ENCODE measurements around the gene RAX2. TPM values are rescaled to one million over a fixed set of nuclear protein-coding genes. Genes with fewer than 3 reads are reported as not detected.

The RAX2 gene
- total and polyA plus RNA-seq, 2 donors (not counting 1 experiment from before 2014, with no cell fraction given) = not detected

GRCh38 chr19:3740431-3740830 lies 31.6 kb downstream of the RAX2 start:
- no peak for TF ChIP-seq EZH2 (IDR thresholded peaks at IDR 0.05; ENCODE audit: low read length, missing control alignments)
- TF ChIP-seq, protein P1, sequence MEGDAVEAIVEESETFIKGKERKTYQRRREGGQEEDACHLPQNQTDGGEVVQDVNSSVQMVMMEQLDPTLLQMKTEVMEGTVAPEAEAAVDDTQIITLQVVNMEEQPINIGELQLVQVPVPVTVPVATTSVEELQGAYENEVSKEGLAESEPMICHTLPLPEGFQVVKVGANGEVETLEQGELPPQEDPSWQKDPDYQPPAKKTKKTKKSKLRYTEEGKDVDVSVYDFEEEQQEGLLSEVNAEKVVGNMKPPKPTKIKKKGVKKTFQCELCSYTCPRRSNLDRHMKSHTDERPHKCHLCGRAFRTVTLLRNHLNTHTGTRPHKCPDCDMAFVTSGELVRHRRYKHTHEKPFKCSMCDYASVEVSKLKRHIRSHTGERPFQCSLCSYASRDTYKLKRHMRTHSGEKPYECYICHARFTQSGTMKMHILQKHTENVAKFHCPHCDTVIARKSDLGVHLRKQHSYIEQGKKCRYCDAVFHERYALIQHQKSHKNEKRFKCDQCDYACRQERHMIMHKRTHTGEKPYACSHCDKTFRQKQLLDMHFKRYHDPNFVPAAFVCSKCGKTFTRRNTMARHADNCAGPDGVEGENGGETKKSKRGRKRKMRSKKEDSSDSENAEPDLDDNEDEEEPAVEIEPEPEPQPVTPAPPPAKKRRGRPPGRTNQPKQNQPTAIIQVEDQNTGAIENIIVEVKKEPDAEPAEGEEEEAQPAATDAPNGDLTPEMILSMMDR (conservative IDR thresholded peaks at IDR 0.05 in 1 of 2, IDR thresholded peaks at IDR 0.05 in 1 of 2; ENCODE audit: low read depth in 1 of 2, low read length in 2 of 2) = no peak
- no peak overlapping the region for H3K27ac ChIP-seq (ENCODE audit: insufficient read depth, low read length)
- no peak overlapping the region for H2AFZ ChIP-seq (ENCODE audit: low read length)
- no peaks in the 10 kb centered on the region for H4K20me1 ChIP-seq (ENCODE audit: control insufficient read depth, extremely low read depth, insufficient read depth, low read length)
- no peaks in the 10 kb centered on the region for H3K9me3 ChIP-seq (ENCODE audit: control insufficient read depth, insufficient read depth, low read depth, low read length)
- H3K36me3 ChIP-seq (ENCODE audit: control insufficient read depth, insufficient read depth, low read length) = no peaks in the 10 kb centered on the region
- DNase-seq (ENCODE audit: low read depth in 2 of 2) = no peak
- no peaks in the 10 kb centered on the region for H3K4me1 ChIP-seq (ENCODE audit: control insufficient read depth, extremely low read depth, insufficient read depth, low read length)
- H3K9ac ChIP-seq (ENCODE audit: insufficient read depth, low read length) = no peak overlapping the region
- H3K4me2 ChIP-seq (ENCODE audit: extremely low read depth, insufficient read depth, low read length) = no peak overlapping the region
- no peaks in the 10 kb centered on the region for H3K79me2 ChIP-seq (ENCODE audit: control insufficient read depth, insufficient read depth, low read length)
- H3K4me3 ChIP-seq (replicated peaks in 1 of 4; ENCODE audit: control extremely low read depth in 1 of 4, insufficient read depth in 1 of 4, low read depth in 3 of 4, low read length in 4 of 4) = no peak overlapping the region
- no peaks in the 10 kb centered on the region for H3K27me3 ChIP-seq (ENCODE audit: control insufficient read depth, insufficient read depth, low read length)

DNA sequence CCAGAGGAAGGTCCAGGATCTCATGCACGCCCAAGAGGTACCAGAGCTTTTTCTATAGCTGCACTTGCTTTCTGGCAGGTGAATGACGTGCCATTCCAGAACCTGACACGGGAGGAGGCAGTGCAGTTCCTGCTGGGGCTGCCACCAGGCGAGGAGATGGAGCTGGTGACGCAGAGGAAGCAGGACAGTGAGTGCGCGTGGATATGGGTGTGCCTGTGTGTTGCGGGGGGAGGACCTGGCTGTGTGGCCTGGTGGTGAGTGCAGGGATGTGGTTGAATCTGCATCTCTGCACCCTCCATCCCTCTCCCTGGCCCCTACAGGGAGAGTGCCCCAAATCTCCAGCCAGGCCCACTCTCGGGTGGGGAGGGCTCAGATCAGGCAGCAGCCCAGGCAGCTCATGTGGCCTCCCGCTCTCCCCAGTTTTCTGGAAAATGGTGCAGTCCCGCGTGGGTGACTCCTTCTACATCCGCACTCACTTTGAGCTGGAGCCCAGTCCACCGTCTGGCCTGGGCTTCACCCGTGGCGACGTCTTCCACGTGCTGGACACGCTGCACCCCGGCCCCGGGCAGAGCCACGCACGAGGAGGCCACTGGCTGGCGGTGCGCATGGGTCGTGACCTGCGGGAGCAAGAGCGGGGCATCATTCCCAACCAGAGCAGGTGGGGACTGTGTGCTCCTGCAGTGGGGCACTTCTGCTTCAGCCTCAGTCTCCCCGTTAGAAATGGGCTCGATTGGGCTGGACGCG lies 33.4 kb downstream of the RAX2 start:
- Histone ChIP-seq H4K20me1 (ENCODE audit: control insufficient read depth, extremely low read depth, insufficient read depth, low read length) (no peaks in the 10 kb centered on the region), H3K27me3 (ENCODE audit: control insufficient read depth, insufficient read depth, low read length) (no peaks in the 10 kb centered on the region), H3K4me1 (ENCODE audit: control insufficient read depth, extremely low read depth, insufficient read depth, low read length) (no peaks in the 10 kb centered on the region), H3K4me3 (replicated peaks in 1 of 4; ENCODE audit: control extremely low read depth in 1 of 4, insufficient read depth in 1 of 4, low read depth in 3 of 4, low read length in 4 of 4) (no peak overlapping the region), H2AFZ (ENCODE audit: low read length) (no peak overlapping the region), H3K9me3 (ENCODE audit: control insufficient read depth, insufficient read depth, low read depth, low read length) (no peaks in the 10 kb centered on the region), H3K9ac (ENCODE audit: insufficient read depth, low read length) (no peak overlapping the region), H3K36me3 (ENCODE audit: control insufficient read depth, insufficient read depth, low read length) (no peaks in the 10 kb centered on the region), H3K79me2 (ENCODE audit: control insufficient read depth, insufficient read depth, low read length) (no peaks in the 10 kb centered on the region), H3K27ac (ENCODE audit: insufficient read depth, low read length) (no peak overlapping the region), H3K4me2 (ENCODE audit: extremely low read depth, insufficient read depth, low read length) (no peak overlapping the region)
- TF ChIP-seq, protein P1 (conservative IDR thresholded peaks at IDR 0.05 in 1 of 2, IDR thresholded peaks at IDR 0.05 in 1 of 2; ENCODE audit: low read depth in 1 of 2, low read length in 2 of 2) = no peak
- TF ChIP-seq EZH2 (IDR thresholded peaks at IDR 0.05; ENCODE audit: low read length, missing control alignments) = no peak
- DNase-seq (ENCODE audit: low read depth in 2 of 2) = no peak

DNA sequence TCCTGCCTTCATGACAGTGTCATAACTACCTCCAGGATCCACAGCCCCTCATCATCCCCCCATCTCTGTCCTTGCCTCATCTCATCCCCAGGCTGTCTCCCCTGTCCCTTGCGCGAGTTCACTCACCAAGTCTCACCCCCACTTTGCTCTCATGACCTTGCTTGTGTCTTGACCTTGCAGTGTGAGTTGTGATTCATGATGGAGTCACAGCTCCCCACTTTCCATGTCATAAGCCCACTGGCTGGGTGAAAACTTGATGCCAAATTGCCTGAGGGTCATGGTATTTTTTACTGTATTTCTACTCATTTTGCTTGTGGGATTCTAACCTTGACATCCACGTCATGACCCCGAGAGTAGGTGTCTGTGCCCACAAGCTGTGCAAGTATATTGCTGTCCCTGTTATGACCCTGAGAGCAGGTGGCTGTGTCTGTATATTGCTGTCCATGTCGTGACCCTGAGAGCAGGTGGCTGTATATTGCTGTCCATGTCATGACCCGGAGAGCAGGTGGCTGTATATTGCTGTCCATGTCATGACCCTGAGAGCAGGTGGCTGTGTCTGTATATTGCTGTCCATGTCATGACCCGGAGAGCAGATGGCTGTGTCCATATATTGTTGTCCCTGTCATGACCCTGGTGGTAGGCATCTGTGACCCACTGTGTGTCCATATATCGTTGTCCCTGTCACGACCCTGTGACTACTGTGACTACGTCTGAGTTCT lies 34.4 kb downstream of the RAX2 start:
- Histone ChIP-seq H3K27ac (ENCODE audit: insufficient read depth, low read length) (no peak overlapping the region), H4K20me1 (ENCODE audit: control insufficient read depth, extremely low read depth, insufficient read depth, low read length) (no peaks in the 10 kb centered on the region), H3K4me1 (ENCODE audit: control insufficient read depth, extremely low read depth, insufficient read depth, low read length) (no peaks in the 10 kb centered on the region), H3K79me2 (ENCODE audit: control insufficient read depth, insufficient read depth, low read length) (no peaks in the 10 kb centered on the region), H2AFZ (ENCODE audit: low read length) (no peak overlapping the region), H3K4me2 (ENCODE audit: extremely low read depth, insufficient read depth, low read length) (no peak overlapping the region), H3K36me3 (ENCODE audit: control insufficient read depth, insufficient read depth, low read length) (no peaks in the 10 kb centered on the region), H3K4me3 (replicated peaks in 1 of 4; ENCODE audit: control extremely low read depth in 1 of 4, insufficient read depth in 1 of 4, low read depth in 3 of 4, low read length in 4 of 4) (no peak overlapping the region), H3K9ac (ENCODE audit: insufficient read depth, low read length) (no peak overlapping the region), H3K27me3 (ENCODE audit: control insufficient read depth, insufficient read depth, low read length) (no peaks in the 10 kb centered on the region), H3K9me3 (ENCODE audit: control insufficient read depth, insufficient read depth, low read depth, low read length) (no peaks in the 10 kb centered on the region)
- TF ChIP-seq EZH2 (IDR thresholded peaks at IDR 0.05; ENCODE audit: low read length, missing control alignments) = no peak
- TF ChIP-seq, protein P1 (conservative IDR thresholded peaks at IDR 0.05 in 1 of 2, IDR thresholded peaks at IDR 0.05 in 1 of 2; ENCODE audit: low read depth in 1 of 2, low read length in 2 of 2) = no peak
- peak in 1 of 2 donors; percentile 8 for DNase-seq (ENCODE audit: low read depth in 2 of 2)

Data from fibroblast of lung (primary cell).